Measurements from ENCODE around the gene LMAN1. TPM values are rescaled to one million over a fixed set of nuclear protein-coding genes. Genes with fewer than 3 reads are reported as not detected.

LMAN1 gene
- total RNA-seq, 1 experiment from 2014 or later, result 40.6 TPM

DNA sequence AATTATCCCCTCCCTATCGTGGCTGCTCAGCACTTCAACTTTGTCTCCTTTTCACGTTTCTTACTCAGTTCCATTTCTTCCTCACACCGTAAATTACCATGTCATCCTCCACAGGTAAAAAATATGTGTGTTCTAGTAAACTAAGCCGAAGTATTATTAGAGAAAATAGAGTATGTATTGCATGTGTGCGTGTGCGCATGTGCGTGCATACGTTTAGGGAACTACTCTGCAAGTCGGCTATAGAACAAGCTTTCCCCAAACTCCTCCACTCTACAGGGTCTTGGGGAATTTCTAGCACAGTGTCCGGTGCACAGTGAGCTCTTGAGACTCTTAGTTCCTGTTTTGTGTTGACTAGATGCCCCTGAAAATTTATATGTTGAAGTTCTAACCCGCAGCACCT, 76.7 kb downstream of the LMAN1 start:
- peaks cover 15% of the 10 kb centered on the region for H3K27me3 Mint-ChIP-seq (ENCODE audit: insufficient read depth, unreplicated experiment)

DNA sequence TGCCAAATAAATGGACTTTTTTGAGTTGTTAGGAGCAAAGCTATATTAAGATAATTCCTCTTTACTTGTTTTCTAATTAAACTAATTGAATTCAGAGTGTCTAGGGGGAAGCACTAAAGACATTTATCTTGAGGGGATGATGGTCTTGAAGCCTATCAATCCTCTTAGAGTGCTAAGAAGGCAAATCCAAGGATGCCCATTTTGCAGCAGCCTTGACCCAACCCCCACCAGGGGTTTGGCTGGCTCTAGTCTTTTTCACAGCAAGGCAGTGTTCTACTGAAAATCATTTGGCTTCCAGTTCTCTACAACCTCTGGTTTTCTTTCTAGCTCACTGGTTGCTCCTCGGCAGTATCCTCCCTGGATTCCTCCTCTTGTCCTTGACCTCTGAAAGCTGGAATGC, 79.3 kb downstream of the LMAN1 start:
- Histone ChIP-seq H3K36me3 (ENCODE audit: control insufficient read depth, insufficient read depth, low read length) (no peaks in the 10 kb centered on the region), H3K4me3 (ENCODE audit: low read depth, low read length) (no peak overlapping the region), H3K9me3 (no peaks in the 10 kb centered on the region), H3K4me1 (no peaks in the 10 kb centered on the region), H3K27me3 (replicated peaks; ENCODE audit: control insufficient read depth, insufficient read depth, low read length) (no peaks in the 10 kb centered on the region)
- TF ChIP-seq, protein P1, sequence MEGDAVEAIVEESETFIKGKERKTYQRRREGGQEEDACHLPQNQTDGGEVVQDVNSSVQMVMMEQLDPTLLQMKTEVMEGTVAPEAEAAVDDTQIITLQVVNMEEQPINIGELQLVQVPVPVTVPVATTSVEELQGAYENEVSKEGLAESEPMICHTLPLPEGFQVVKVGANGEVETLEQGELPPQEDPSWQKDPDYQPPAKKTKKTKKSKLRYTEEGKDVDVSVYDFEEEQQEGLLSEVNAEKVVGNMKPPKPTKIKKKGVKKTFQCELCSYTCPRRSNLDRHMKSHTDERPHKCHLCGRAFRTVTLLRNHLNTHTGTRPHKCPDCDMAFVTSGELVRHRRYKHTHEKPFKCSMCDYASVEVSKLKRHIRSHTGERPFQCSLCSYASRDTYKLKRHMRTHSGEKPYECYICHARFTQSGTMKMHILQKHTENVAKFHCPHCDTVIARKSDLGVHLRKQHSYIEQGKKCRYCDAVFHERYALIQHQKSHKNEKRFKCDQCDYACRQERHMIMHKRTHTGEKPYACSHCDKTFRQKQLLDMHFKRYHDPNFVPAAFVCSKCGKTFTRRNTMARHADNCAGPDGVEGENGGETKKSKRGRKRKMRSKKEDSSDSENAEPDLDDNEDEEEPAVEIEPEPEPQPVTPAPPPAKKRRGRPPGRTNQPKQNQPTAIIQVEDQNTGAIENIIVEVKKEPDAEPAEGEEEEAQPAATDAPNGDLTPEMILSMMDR (IDR thresholded peaks at IDR 0.05; ENCODE audit: insufficient read depth in 1 of 2, low read depth in 1 of 2, low read length in 1 of 2, severe bottlenecking in 1 of 2, unreplicated experiment in 1 of 2), result no peak
- intact Hi-C loops (cut with micrococcal nuclease; ENCODE audit: unreplicated experiment), result no loop called here
- no TSS peak for BruUV-seq (replicated peaks)
- H3K9me3 Mint-ChIP-seq (ENCODE audit: unreplicated experiment), result no peaks in the 10 kb centered on the region
- no peaks in the 10 kb centered on the region for H3K36me3 Mint-ChIP-seq (ENCODE audit: insufficient read depth, unreplicated experiment)
- H3K27me3 Mint-ChIP-seq (ENCODE audit: insufficient read depth, unreplicated experiment), result peaks cover 14% of the 10 kb centered on the region
- ChIA-PET POLR2A (no interaction called here), CTCF (no interaction called here)
- H3K27ac Mint-ChIP-seq (ENCODE audit: unreplicated experiment), result no peak overlapping the region
- no peak for DNase-seq
- H3K4me3 Mint-ChIP-seq (ENCODE audit: unreplicated experiment), result no peak overlapping the region
- no peaks in the 10 kb centered on the region for H3K4me1 Mint-ChIP-seq (ENCODE audit: low read depth, unreplicated experiment)

More for the DNA sequence above, 76.7 kb downstream of the LMAN1 start:
- no peaks in the 10 kb centered on the region for H3K9me3 Mint-ChIP-seq (ENCODE audit: unreplicated experiment)
- intact Hi-C loops (cut with micrococcal nuclease; ENCODE audit: unreplicated experiment), result no loop called here
- ChIA-PET CTCF (no interaction called here), POLR2A (no interaction called here)
- no peaks in the 10 kb centered on the region for H3K9me3 ChIP-seq
- BruUV-seq (replicated peaks), result no TSS peak
- no peaks in the 10 kb centered on the region for H3K36me3 Mint-ChIP-seq (ENCODE audit: insufficient read depth, unreplicated experiment)
- no peaks in the 10 kb centered on the region for H3K4me1 ChIP-seq
- no peak overlapping the region for H3K4me3 ChIP-seq (ENCODE audit: low read depth, low read length)
- H3K4me1 Mint-ChIP-seq (ENCODE audit: low read depth, unreplicated experiment), result peaks cover 8% of the 10 kb centered on the region
- H3K27me3 ChIP-seq (replicated peaks; ENCODE audit: control insufficient read depth, insufficient read depth, low read length), result no peaks in the 10 kb centered on the region
- DNase-seq, result no peak
- no peaks in the 10 kb centered on the region for H3K36me3 ChIP-seq (ENCODE audit: control insufficient read depth, insufficient read depth, low read length)
- TF ChIP-seq, protein P1 (IDR thresholded peaks at IDR 0.05; ENCODE audit: insufficient read depth in 1 of 2, low read depth in 1 of 2, low read length in 1 of 2, severe bottlenecking in 1 of 2, unreplicated experiment in 1 of 2), result no peak
- no peak overlapping the region for H3K4me3 Mint-ChIP-seq (ENCODE audit: unreplicated experiment)
- no peak overlapping the region for H3K27ac Mint-ChIP-seq (ENCODE audit: unreplicated experiment)

DNA sequence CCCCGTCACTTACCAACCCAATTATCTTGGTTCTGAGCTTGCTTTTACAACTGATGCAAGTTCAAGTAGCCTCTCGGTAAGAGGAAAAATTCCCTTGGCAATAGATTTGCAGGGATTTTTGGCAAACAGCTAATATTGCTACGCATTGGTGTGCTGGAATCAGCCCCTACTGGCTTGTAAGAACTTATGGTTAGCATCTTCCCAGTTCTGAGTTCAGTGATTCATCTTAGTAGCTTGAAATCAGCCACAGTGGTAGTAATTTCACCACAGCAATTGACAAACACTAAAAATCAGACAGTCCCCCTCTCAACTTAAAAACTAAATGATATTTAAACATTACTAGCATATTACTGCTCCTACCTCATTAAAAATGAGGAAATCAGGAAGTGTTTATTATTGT, 79.9 kb downstream of the LMAN1 start:
- no peak overlapping the region for H3K4me3 Mint-ChIP-seq (ENCODE audit: unreplicated experiment)

More for the DNA sequence above, 79.9 kb downstream of the LMAN1 start:
- H3K4me3 ChIP-seq (ENCODE audit: low read depth, low read length), result no peak overlapping the region
- ChIA-PET POLR2A (no interaction called here), CTCF (no interaction called here)
- no peaks in the 10 kb centered on the region for H3K4me1 ChIP-seq
- intact Hi-C loops (cut with micrococcal nuclease; ENCODE audit: unreplicated experiment), result no loop called here
- TF ChIP-seq, protein P1 (IDR thresholded peaks at IDR 0.05; ENCODE audit: insufficient read depth in 1 of 2, low read depth in 1 of 2, low read length in 1 of 2, severe bottlenecking in 1 of 2, unreplicated experiment in 1 of 2), result no peak
- Mint-ChIP-seq H3K36me3 (ENCODE audit: insufficient read depth, unreplicated experiment) (no peaks in the 10 kb centered on the region), H3K27ac (ENCODE audit: unreplicated experiment) (no peak overlapping the region), H3K27me3 (ENCODE audit: insufficient read depth, unreplicated experiment) (peaks cover 16% of the 10 kb centered on the region), H3K9me3 (ENCODE audit: unreplicated experiment) (no peaks in the 10 kb centered on the region), H3K4me1 (ENCODE audit: low read depth, unreplicated experiment) (no peaks in the 10 kb centered on the region)
- H3K27me3 ChIP-seq (replicated peaks; ENCODE audit: control insufficient read depth, insufficient read depth, low read length), result no peaks in the 10 kb centered on the region
- no TSS peak for BruUV-seq (replicated peaks)
- H3K9me3 ChIP-seq, result no peaks in the 10 kb centered on the region
- no peaks in the 10 kb centered on the region for H3K36me3 ChIP-seq (ENCODE audit: control insufficient read depth, insufficient read depth, low read length)
- DNase-seq, result no peak

Measured in Caco-2 (cell line).